Tibial nerve (tissue), 4 donors: ENCODE measurements around the gene CBX5.

Experiments used
- EP300 ChIP-seq, 2 donors: sonication (generic); formaldehyde crosslinking; IDR thresholded peaks; one replicate each; pipeline ENCODE4 v1.6.1; 2017; ENCODE audit warnings: antibody characterized with exemption in 2 of 2, mild to moderate bottlenecking in 1 of 2
- POLR2A ChIP-seq, 2 donors: fragments of 450-650 bp; IDR thresholded peaks; one replicate each; pipeline ENCODE4 v1.6.1; 2017; ENCODE audit warnings: antibody characterized with exemption in 2 of 2, mild to moderate bottlenecking in 2 of 2, moderate library complexity in 2 of 2
- TF ChIP-seq, protein P1 (sequence below), 5 experiments: fragments of 200-600 bp in 3 of 5; fragments of 450-650 bp in 2 of 5; sonication (generic) in 3 of 5; IDR thresholded peaks; one replicate each; pipeline ENCODE4 v1.5.1; 2016 to 2019; ENCODE audit warnings: antibody characterized with exemption in 5 of 5, mild to moderate bottlenecking in 3 of 5, moderate library complexity in 2 of 5

DNA sequence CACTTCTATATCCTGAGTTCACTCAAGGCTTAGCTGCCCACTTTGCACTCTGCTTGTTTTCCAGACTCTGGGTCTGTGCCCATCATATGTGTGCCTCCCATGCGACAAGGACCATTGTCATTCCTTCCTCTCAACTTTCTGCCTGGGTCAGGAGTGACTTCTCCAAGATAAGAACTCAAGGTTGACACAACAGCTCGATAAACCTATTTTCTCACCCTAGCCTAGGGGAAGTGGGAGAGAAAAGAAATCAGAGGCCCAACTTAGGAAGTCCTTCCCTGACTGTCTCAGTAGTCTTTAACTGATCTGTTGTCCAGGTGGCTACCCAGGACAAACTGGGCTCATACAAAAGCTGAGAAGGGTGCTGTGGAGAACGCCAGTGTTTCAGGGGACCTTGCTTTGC is 92.8 kb downstream of the CBX5 start:
- TF ChIP-seq, protein P1, sequence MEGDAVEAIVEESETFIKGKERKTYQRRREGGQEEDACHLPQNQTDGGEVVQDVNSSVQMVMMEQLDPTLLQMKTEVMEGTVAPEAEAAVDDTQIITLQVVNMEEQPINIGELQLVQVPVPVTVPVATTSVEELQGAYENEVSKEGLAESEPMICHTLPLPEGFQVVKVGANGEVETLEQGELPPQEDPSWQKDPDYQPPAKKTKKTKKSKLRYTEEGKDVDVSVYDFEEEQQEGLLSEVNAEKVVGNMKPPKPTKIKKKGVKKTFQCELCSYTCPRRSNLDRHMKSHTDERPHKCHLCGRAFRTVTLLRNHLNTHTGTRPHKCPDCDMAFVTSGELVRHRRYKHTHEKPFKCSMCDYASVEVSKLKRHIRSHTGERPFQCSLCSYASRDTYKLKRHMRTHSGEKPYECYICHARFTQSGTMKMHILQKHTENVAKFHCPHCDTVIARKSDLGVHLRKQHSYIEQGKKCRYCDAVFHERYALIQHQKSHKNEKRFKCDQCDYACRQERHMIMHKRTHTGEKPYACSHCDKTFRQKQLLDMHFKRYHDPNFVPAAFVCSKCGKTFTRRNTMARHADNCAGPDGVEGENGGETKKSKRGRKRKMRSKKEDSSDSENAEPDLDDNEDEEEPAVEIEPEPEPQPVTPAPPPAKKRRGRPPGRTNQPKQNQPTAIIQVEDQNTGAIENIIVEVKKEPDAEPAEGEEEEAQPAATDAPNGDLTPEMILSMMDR (IDR thresholded peaks at IDR 0.05), result no peak
- TF ChIP-seq EP300 (IDR thresholded peaks at IDR 0.05) (no peak), POLR2A (IDR thresholded peaks at IDR 0.05) (no peak)
